ENCODE data around the gene IPPK. TPM values are rescaled to one million over a fixed set of nuclear protein-coding genes. Genes with fewer than 3 reads are reported as not detected.

IPPK gene
- total RNA-seq, 1 donor from 2014 or later, result 15.2 TPM

GRCh38 chr9:92711146-92711545, 41.2 kb upstream of the IPPK start:
- no peak for TF ChIP-seq CTCF (conservative IDR thresholded peaks at IDR 0.05; ENCODE audit: low read depth, low read length)
- H3K4me3 ChIP-seq (ENCODE audit: low read depth, low read length), result no peak overlapping the region
- no peak for DNase-seq (ENCODE audit: low read depth)

- no peak for TF ChIP-seq CTCF (conservative IDR thresholded peaks at IDR 0.05; ENCODE audit: low read depth, low read length)
- no peak overlapping the region for H3K4me3 ChIP-seq (ENCODE audit: low read depth, low read length)
- DNase-seq (ENCODE audit: low read depth), result no peak
Observed at GRCh38 chr9:92710368-92710767, 40.4 kb upstream of the IPPK start.

GRCh38 chr9:92709954-92710353, 40.0 kb upstream of the IPPK start:
- no peak for TF ChIP-seq CTCF (conservative IDR thresholded peaks at IDR 0.05; ENCODE audit: low read depth, low read length)
- H3K4me3 ChIP-seq (ENCODE audit: low read depth, low read length), result no peak overlapping the region
- DNase-seq (ENCODE audit: low read depth), result no peak

- DNase-seq (ENCODE audit: low read depth), result no peak
- H3K4me3 ChIP-seq (ENCODE audit: low read depth, low read length), result no peak overlapping the region
Observed at GRCh38 chr9:92709240-92709639, 39.3 kb upstream of the IPPK start.

GRCh38 chr9:92707530-92707929, 37.6 kb upstream of the IPPK start:
- TF ChIP-seq CTCF (conservative IDR thresholded peaks at IDR 0.05; ENCODE audit: low read depth, low read length), result no peak
- H3K4me3 ChIP-seq (ENCODE audit: low read depth, low read length), result no peak overlapping the region
- peak; percentile 0 for DNase-seq (ENCODE audit: low read depth)

More at GRCh38 chr9:92709240-92709639, 39.3 kb upstream of the IPPK start:
- no peak for TF ChIP-seq CTCF (conservative IDR thresholded peaks at IDR 0.05; ENCODE audit: low read depth, low read length)

GRCh38 chr9:92706218-92706940, 36.4 kb upstream of the IPPK start:
- no peak overlapping the region for H3K4me3 ChIP-seq (ENCODE audit: low read depth, low read length)
- DNase-seq (ENCODE audit: low read depth), result no peak
- peak; percentile 58 for TF ChIP-seq CTCF (conservative IDR thresholded peaks at IDR 0.05; ENCODE audit: low read depth, low read length)

- H3K4me3 ChIP-seq (ENCODE audit: low read depth, low read length), result no peak overlapping the region
- DNase-seq (ENCODE audit: low read depth), result no peak
- no peak for TF ChIP-seq CTCF (conservative IDR thresholded peaks at IDR 0.05; ENCODE audit: low read depth, low read length)
Observed at GRCh38 chr9:92704528-92704927, 34.6 kb upstream of the IPPK start.
